ENCODE results near the gene FGF2. TPM values are rescaled to one million over a fixed set of nuclear protein-coding genes. Genes with fewer than 3 reads are reported as not detected.

Gene FGF2
- total and polyA plus RNA-seq, 5 experiments from 2014 or later, result not detected

DNA sequence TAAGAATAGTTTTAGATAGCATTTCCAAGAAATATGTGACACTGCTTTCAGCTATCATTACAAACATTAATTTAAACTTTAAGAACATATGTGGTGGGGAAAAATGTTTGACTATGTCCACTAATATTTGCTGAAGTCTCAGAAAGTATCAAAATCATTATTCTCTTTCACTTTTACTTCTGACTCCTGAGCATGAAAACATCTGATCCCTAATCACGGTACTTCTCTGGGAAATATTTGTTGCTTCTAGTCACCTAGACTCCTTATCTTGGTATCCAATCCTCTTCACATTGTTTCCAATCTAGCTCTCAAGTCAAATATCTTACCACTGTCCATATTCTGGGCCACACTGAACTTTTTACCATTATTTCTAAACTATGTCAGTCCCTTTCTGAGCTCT lies 85.0 kb downstream of the FGF2 start:
- H3K4me1 Mint-ChIP-seq, result no peaks in the 10 kb centered on the region
- H3K4me3 Mint-ChIP-seq, result no peak overlapping the region
- H3K9me3 Mint-ChIP-seq, result no peaks in the 10 kb centered on the region
- H3K36me3 Mint-ChIP-seq, result peaks cover 0 to 6% (median 0%) of the 10 kb centered on the region in 3 donors
- ATAC-seq, result no peak
- DNase-seq, result no peak
- no peak overlapping the region for H3K27ac Mint-ChIP-seq
- H3K27me3 Mint-ChIP-seq, result no peaks in the 10 kb centered on the region
- POLR2A ChIA-PET, result no interaction called here

GRCh38 chr4:122912810-122913575 lies 86.4 kb downstream of the FGF2 start:
- Mint-ChIP-seq H3K27ac (no peak overlapping the region), H3K27me3 (no peaks in the 10 kb centered on the region), H3K4me1 (no peaks in the 10 kb centered on the region), H3K36me3 (peaks cover 0 to 6% (median 0%) of the 10 kb centered on the region in 3 donors), H3K9me3 (no peaks in the 10 kb centered on the region), H3K4me3 (no peak overlapping the region)
- ATAC-seq (no peak), DNase-seq (no peak)
- POLR2A ChIA-PET, result no interaction called here

DNA sequence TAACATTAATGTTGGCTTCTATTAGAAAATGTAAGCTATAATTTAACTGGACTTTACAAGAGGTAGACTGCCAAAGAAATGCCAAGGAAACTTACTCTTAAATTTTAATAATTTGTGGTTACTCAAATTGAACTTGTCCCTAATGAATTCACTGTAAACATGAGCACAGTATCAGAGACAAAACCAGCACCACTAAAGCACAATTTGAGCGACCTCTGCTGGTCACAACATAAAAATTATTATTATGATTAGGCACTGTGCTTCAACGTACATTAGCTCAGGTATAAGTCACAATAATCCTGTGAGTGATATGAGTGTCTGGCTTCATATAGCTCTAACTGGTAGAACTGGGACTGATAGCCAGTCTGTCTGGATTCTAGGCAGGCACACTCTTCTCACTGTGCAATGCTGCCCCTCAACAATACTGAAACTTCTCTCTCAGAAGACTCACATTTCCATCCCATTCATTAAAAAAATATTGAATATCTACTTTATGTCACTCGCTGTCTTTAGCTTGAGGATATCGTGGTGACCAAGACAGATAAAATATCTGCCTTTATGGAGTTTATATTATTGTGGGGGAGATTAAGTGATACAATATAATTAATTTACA lies 87.8 kb downstream of the FGF2 start:
- Mint-ChIP-seq H3K4me1 (no peaks in the 10 kb centered on the region), H3K9me3 (no peaks in the 10 kb centered on the region), H3K27ac (no peak overlapping the region), H3K27me3 (no peaks in the 10 kb centered on the region), H3K36me3 (peaks cover 0 to 6% (median 0%) of the 10 kb centered on the region in 3 donors), H3K4me3 (no peak overlapping the region)
- peak in 2 of 10 donors; percentile 19 to 43 for DNase-seq
- ATAC-seq, result peak in 1 of 2 donors; percentile 53
- POLR2A ChIA-PET, result no interaction called here

DNA sequence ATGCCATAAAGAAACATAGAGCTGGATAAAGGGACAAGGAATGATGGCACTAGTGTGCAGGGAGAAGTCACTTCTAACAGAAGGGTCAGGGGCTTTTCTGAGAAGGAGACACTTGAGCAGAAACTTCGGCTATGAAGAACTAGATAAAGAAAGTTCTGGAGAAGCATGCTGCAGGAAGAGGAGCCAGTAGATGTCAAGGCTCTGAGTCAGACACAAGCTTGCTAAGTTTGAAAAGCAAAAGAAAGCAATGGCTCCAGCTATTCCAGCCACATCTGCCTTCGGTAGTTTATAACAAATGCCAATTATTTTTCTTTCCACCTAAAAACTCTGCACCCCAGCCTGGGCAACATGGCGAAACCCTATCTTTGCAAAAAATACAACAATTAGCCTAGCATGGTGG lies 88.3 kb downstream of the FGF2 start:
- DNase-seq (no peak), ATAC-seq (no peak)
- H3K4me3 Mint-ChIP-seq, result no peak overlapping the region
- peaks cover 0 to 4% (median 0%) of the 10 kb centered on the region in 3 donors for H3K36me3 Mint-ChIP-seq
- no peaks in the 10 kb centered on the region for H3K9me3 Mint-ChIP-seq
- peaks cover 0 to 2% (median 0%) of the 10 kb centered on the region in 5 donors for H3K27me3 Mint-ChIP-seq
- no peaks in the 10 kb centered on the region for H3K4me1 Mint-ChIP-seq
- POLR2A ChIA-PET, result no interaction called here
- no peak overlapping the region for H3K27ac Mint-ChIP-seq

- Mint-ChIP-seq H3K4me3 (no peak overlapping the region), H3K27me3 (peaks cover 0 to 2% (median 0%) of the 10 kb centered on the region in 5 donors), H3K4me1 (peaks cover 0 to 3% (median 2%) of the 10 kb centered on the region in 4 donors), H3K9me3 (no peaks in the 10 kb centered on the region), H3K36me3 (no peaks in the 10 kb centered on the region), H3K27ac (no peak overlapping the region)
- ATAC-seq (no peak), DNase-seq (no peak)
- POLR2A ChIA-PET, result no interaction called here
Measured at GRCh38 chr4:122917731-122918130, 91.1 kb downstream of the FGF2 start.

GRCh38 chr4:122920473-122920872 lies 93.8 kb downstream of the FGF2 start:
- Mint-ChIP-seq H3K4me1 (peaks cover 0 to 6% (median 4%) of the 10 kb centered on the region in 4 donors), H3K27ac (no peak overlapping the region), H3K36me3 (no peaks in the 10 kb centered on the region), H3K27me3 (peaks cover 0 to 2% (median 0%) of the 10 kb centered on the region in 5 donors), H3K9me3 (no peaks in the 10 kb centered on the region), H3K4me3 (peak overlapping the region in 4 of 10 donors; percentile 2 to 69 (median 22))
- POLR2A ChIA-PET, result no interaction called here
- ATAC-seq, result no peak
- DNase-seq, result no peak

DNA sequence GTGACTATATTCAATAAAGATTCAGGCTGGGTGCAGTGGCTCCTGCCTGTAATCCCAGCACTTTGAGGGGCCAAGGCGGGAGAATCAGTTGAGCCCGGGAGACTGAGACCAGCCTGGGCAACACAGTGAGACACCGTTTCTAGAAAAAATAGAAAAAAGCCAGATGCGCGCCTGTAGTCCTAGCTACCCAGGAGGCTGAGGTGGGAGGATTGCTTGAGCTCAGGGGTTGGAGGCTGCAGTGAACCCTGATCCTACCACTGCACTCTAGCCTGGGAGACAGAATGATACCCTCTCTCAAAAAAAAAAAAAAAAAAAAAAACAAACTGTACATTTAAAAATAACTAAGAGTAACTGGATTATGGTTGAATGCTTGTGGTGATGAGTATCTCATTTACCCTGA lies 94.7 kb downstream of the FGF2 start:
- Mint-ChIP-seq H3K27ac (no peak overlapping the region), H3K36me3 (no peaks in the 10 kb centered on the region), H3K27me3 (peaks cover 0 to 2% (median 0%) of the 10 kb centered on the region in 5 donors), H3K4me1 (peaks cover 0 to 6% (median 4%) of the 10 kb centered on the region in 4 donors), H3K9me3 (no peaks in the 10 kb centered on the region), H3K4me3 (peak overlapping the region in 9 of 10 donors; percentile 56 to 100 (median 65))
- POLR2A ChIA-PET, result interaction anchor here (1.7 kb wide), 1 partner anchor 189 kb away, joined by 6 read pairs; the partner anchor contains the start of gene BBS12
- no peak for DNase-seq
- ATAC-seq, result no peak

DNA sequence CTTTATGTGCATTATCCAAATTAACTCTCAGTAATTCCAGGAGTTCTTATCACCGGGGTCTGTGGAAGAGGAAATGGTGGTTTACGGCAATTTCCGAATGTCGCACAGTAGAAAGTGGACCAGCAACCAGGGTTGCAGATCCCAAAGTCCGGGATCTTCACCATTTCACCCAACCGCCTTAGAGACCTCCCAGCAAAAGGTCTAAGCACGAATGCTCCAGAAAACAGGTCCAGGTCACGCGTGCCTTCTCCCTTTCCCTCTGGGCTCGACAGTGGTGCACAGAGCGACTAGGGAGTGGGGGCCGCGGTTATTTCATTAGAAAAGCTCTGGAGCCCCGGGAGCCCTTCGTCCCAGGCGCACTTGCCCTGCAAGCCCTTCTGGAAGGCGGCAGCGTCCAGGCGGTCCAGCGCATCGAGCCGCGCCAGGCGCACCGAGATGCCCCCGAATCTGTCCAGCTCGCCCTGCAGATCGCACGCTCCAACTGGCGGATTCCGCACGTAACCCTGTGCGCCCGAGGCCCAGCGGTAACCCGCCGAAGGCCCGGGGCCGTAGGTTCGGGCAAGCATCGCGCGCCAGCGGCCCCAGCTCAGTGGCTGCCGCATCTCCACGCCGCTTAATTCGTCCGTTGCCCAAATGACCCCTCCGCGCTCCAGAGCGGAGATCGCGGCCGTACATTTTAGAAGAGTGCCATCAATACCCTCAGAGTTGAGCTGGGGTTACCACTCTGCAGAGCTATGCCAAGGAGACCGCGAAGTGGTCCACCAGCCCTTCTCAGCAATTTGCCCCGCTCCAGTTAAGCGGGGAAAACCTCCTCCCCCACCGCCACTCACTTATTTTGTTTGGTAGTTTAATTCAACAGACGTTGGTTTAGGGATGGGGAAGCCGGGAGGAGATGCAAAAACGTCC lies 95.6 kb downstream of the FGF2 start, which contains the start of gene NUDT6:
Gene NUDT6 (minus strand): TSS at position 627 of the 906 bp plus-strand sequence. CDS start 25 bp downstream, at position 602.
- peaks cover 0 to 4% (median 0%) of the 10 kb centered on the region in 3 donors for H3K36me3 Mint-ChIP-seq
- POLR2A ChIA-PET, result interaction anchor here (1.7 kb wide), 1 partner anchor 190 kb away, joined by 6 read pairs; the partner anchor contains the start of gene BBS12
- no peaks in the 10 kb centered on the region for H3K9me3 Mint-ChIP-seq
- H3K27me3 Mint-ChIP-seq, result peaks cover 0 to 2% (median 0%) of the 10 kb centered on the region in 5 donors
- H3K27ac Mint-ChIP-seq, result peak within 1 kb of the TSS in 9 of 10 donors; percentile 91 to 99 (median 96)
- DNase-seq (peak in 8 of 10 donors; percentile 2 to 62 (median 14)), ATAC-seq (peak; percentile 54 to 55)
- H3K4me3 Mint-ChIP-seq, result peak within 1 kb of the TSS in 8 of 10 donors; percentile 94 to 100 (median 98)
- H3K4me1 Mint-ChIP-seq, result peaks cover 6 to 8% (median 6%) of the 10 kb centered on the region in 4 donors

- peaks cover 0 to 9% (median 0%) of the 10 kb centered on the region in 3 donors for H3K36me3 Mint-ChIP-seq
- POLR2A ChIA-PET, result interaction anchor here (1.7 kb wide), 1 partner anchor 191 kb away, joined by 6 read pairs; the partner anchor contains the start of gene BBS12
- peak; percentile 66 to 92 (median 82) for DNase-seq
- peak overlapping the region in 8 of 10 donors; percentile 94 to 100 (median 98) for H3K4me3 Mint-ChIP-seq
- H3K4me1 Mint-ChIP-seq, result peaks cover 6 to 8% (median 7%) of the 10 kb centered on the region in 4 donors
- H3K9me3 Mint-ChIP-seq, result no peaks in the 10 kb centered on the region
- peak overlapping the region in 9 of 10 donors; percentile 91 to 99 (median 96) for H3K27ac Mint-ChIP-seq
- peak; percentile 98 for ATAC-seq
- H3K27me3 Mint-ChIP-seq, result peaks cover 0 to 2% (median 0%) of the 10 kb centered on the region in 5 donors
Measured at GRCh38 chr4:122922877-122923511, 96.4 kb downstream of the FGF2 start.

DNA sequence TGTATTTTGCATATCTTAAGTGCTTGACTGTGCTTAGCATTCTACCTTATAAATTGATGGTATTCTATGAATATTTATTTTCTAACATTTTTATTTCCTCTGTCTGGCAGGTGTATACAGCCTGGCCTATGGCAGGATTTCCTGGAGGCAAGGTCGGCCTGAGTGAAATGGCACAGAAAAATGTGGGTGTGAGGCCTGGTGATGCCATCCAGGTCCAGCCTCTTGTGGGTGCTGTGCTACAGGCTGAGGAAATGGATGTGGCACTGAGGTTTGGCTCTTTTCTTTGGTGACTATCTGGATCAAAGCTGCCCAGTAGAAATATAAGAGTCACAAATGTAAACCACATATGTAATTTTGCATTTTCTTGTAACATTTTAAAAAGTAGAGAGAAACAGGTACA lies 102.3 kb downstream of the FGF2 start:
- no peak for ATAC-seq
- no peak for DNase-seq
- POLR2A ChIA-PET, result no interaction called here
- Mint-ChIP-seq H3K9me3 (no peaks in the 10 kb centered on the region), H3K4me3 (no peak overlapping the region), H3K27me3 (no peaks in the 10 kb centered on the region), H3K27ac (no peak overlapping the region), H3K36me3 (peaks cover 0 to 56% (median 4%) of the 10 kb centered on the region in 3 donors), H3K4me1 (peaks cover 0 to 7% (median 3%) of the 10 kb centered on the region in 4 donors)

GRCh38 chr4:122930862-122931261 lies 104.2 kb downstream of the FGF2 start:
- no peak overlapping the region for H3K4me3 Mint-ChIP-seq
- H3K9me3 Mint-ChIP-seq, result no peaks in the 10 kb centered on the region
- peaks cover 0 to 7% (median 5%) of the 10 kb centered on the region in 4 donors for H3K4me1 Mint-ChIP-seq
- peaks cover 0 to 72% (median 14%) of the 10 kb centered on the region in 3 donors for H3K36me3 Mint-ChIP-seq
- no peak for ATAC-seq
- H3K27me3 Mint-ChIP-seq, result no peaks in the 10 kb centered on the region
- POLR2A ChIA-PET, result no interaction called here
- H3K27ac Mint-ChIP-seq, result no peak overlapping the region
- DNase-seq, result peak in 1 of 10 donors; percentile 17
